Caco-2 (cell line): Measurements from ENCODE around the gene PLEKHN1. TPM values are rescaled to one million over a fixed set of nuclear protein-coding genes. Genes with fewer than 3 reads are reported as not detected.

Experiments used
- BruUV-seq: library from RNA; stranded (reverse); fragments of 400-500 nt; replicated peaks from 2 replicates; lab custom pipeline; 2021; lab: Mats Ljungman, UMichigan
- CTCF ChIA-PET: fragments of 300-600 bp; sonication (Branson Sonifier 250); formaldehyde crosslinking; loops from one replicate; lab custom pipeline; 2022; ENCODE audit warnings: antibody characterized with exemption; lab: Charles Lee
- POLR2A ChIA-PET: fragments of 300-600 bp; sonication (Branson Sonifier 250); formaldehyde crosslinking; loops from one replicate; lab custom pipeline; 2022; ENCODE audit warnings: antibody characterized with exemption; lab: Charles Lee
- DNase-seq, 2 experiments: peaks; one replicate each; pipeline versions ENCODE4 v3.0.0 to v3.0.0-alpha.2; 2020 to 2022
- H3K27me3 ChIP-seq: replicated peaks from 2 replicates; pipeline ENCODE4 v1.6.0; 2011; ENCODE audit warnings: low read length; ENCODE audit not compliant: control insufficient read depth, insufficient read depth
- H3K36me3 ChIP-seq: 2 replicates; pipeline ENCODE4 v1.5.1; 2011; ENCODE audit warnings: low read length; ENCODE audit not compliant: control insufficient read depth, insufficient read depth
- H3K4me1 ChIP-seq: fragments of 250-450 bp; sonication (Bioruptor Pico); 2 replicates; pipeline ENCODE4 v1.5.1; 2020; ENCODE audit warnings: mild to moderate bottlenecking
- H3K4me3 ChIP-seq: 2 replicates; pipeline ENCODE4 v1.5.1; 2011; ENCODE audit warnings: low read depth, mild to moderate bottlenecking, control low read depth, low read length
- H3K9me3 ChIP-seq: fragments of 250-450 bp; sonication (Bioruptor Pico); 2 replicates; pipeline ENCODE4 v1.5.1; 2020; ENCODE audit warnings: mild to moderate bottlenecking, moderate library complexity
- H3K27ac Mint-ChIP-seq: one replicate; pipeline ENCODE4 v1.8.0; 2022; ENCODE audit warnings: mixed read lengths; ENCODE audit not compliant: unreplicated experiment
- H3K27me3 Mint-ChIP-seq: one replicate; pipeline ENCODE4 v1.8.0; 2022; ENCODE audit warnings: mixed read lengths; ENCODE audit not compliant: insufficient read depth, unreplicated experiment
- H3K36me3 Mint-ChIP-seq: one replicate; pipeline ENCODE4 v1.8.0; 2022; ENCODE audit warnings: mild to moderate bottlenecking, mixed read lengths; ENCODE audit not compliant: insufficient read depth, unreplicated experiment
- H3K4me1 Mint-ChIP-seq: one replicate; pipeline ENCODE4 v1.8.0; 2022; ENCODE audit warnings: low read depth, mixed read lengths; ENCODE audit not compliant: unreplicated experiment
- H3K4me3 Mint-ChIP-seq: one replicate; pipeline ENCODE4 v1.8.0; 2022; ENCODE audit warnings: mild to moderate bottlenecking, moderate library complexity, mixed read lengths; ENCODE audit not compliant: unreplicated experiment
- H3K9me3 Mint-ChIP-seq: one replicate; pipeline ENCODE4 v1.8.0; 2022; ENCODE audit warnings: mixed read lengths; ENCODE audit not compliant: unreplicated experiment
- CTCF ChIP-seq, 2 experiments: fragments of 200-600 bp in 1 of 2; IDR thresholded peaks; 1 replicate in 1 of 2; 2 replicates in 1 of 2; pipeline versions ENCODE4 v1.5.1 to v1.8.0; 2011 to 2022; ENCODE audit warnings: antibody characterized with exemption in 1 of 2, control low read depth in 1 of 2, inconsistent platforms in 1 of 2, low read depth in 1 of 2, low read length in 1 of 2, mild to moderate bottlenecking in 1 of 2, moderate library complexity in 1 of 2; ENCODE audit not compliant: insufficient read depth in 1 of 2, severe bottlenecking in 1 of 2, unreplicated experiment in 1 of 2
- intact Hi-C: fragments of 100-400 bp; cut with micrococcal nuclease; formaldehyde crosslinking; loops from one replicate; pipeline ENCODE4 v1.10.0; 2022; ENCODE audit not compliant: unreplicated experiment
- total RNA-seq: library from RNA; stranded (reverse); gene quantifications from 2 replicates; pipeline ENCODE4 v1.2.3, GENCODE V29; 2022

The PLEKHN1 gene
- total RNA-seq, 1 experiment from 2014 or later = 3.1 TPM

- no peak for TF ChIP-seq CTCF (IDR thresholded peaks at IDR 0.05; ENCODE audit: insufficient read depth in 1 of 2, low read depth in 1 of 2, low read length in 1 of 2, severe bottlenecking in 1 of 2, unreplicated experiment in 1 of 2)
- Mint-ChIP-seq H3K4me3 (peak overlapping the region; percentile 67), H3K27me3 (no peaks in the 10 kb centered on the region), H3K27ac (peak overlapping the region; percentile 25), H3K9me3 (no peaks in the 10 kb centered on the region), H3K36me3 (peaks cover 39% of the 10 kb centered on the region), H3K4me1 (peaks cover 13% of the 10 kb centered on the region)
- Histone ChIP-seq H3K9me3 (no peaks in the 10 kb centered on the region), H3K4me3 (no peak overlapping the region), H3K27me3 (no peaks in the 10 kb centered on the region), H3K36me3 (peaks cover 3% of the 10 kb centered on the region; the same call in 1 of the 2 replicates), H3K4me1 (peaks cover 45% of the 10 kb centered on the region)
- no peak for DNase-seq
- BruUV-seq = no TSS peak
- ChIA-PET CTCF (interaction anchor here (0.7 kb wide), 1 partner anchor 85 kb away, joined by 8 read pairs; no protein-coding TSS in a partner anchor), POLR2A (interaction anchor here (1.4 kb wide), 1 partner anchor 16 kb away, joined by 3 read pairs; no protein-coding TSS in a partner anchor)
- intact Hi-C loops = no loop called here
These were observed 56.2 kb downstream of the PLEKHN1 start for GRCh38 chr1:1022302-1023009.

GRCh38 chr1:1023700-1024099 is 57.4 kb downstream of the PLEKHN1 start:
- DNase-seq = no peak
- TF ChIP-seq CTCF (IDR thresholded peaks at IDR 0.05; ENCODE audit: insufficient read depth in 1 of 2, low read depth in 1 of 2, low read length in 1 of 2, severe bottlenecking in 1 of 2, unreplicated experiment in 1 of 2) = no peak

GRCh38 chr1:1024149-1024770 is 58.0 kb downstream of the PLEKHN1 start:
- CTCF ChIA-PET = no interaction called here
- H3K27me3 Mint-ChIP-seq = no peaks in the 10 kb centered on the region
- intact Hi-C loops = no loop called here
- TF ChIP-seq CTCF (IDR thresholded peaks at IDR 0.05; ENCODE audit: insufficient read depth in 1 of 2, low read depth in 1 of 2, low read length in 1 of 2, severe bottlenecking in 1 of 2, unreplicated experiment in 1 of 2) = no peak
- peaks cover 41% of the 10 kb centered on the region for H3K4me1 ChIP-seq
- peaks cover 41% of the 10 kb centered on the region for H3K36me3 Mint-ChIP-seq
- BruUV-seq = no TSS peak
- peaks cover 3% of the 10 kb centered on the region; the same call in 1 of the 2 replicates for H3K36me3 ChIP-seq
- no peaks in the 10 kb centered on the region for H3K27me3 ChIP-seq
- H3K27ac Mint-ChIP-seq = peak overlapping the region; percentile 84
- no peaks in the 10 kb centered on the region for H3K9me3 Mint-ChIP-seq
- DNase-seq = no peak
- H3K4me3 Mint-ChIP-seq = peak overlapping the region; percentile 56
- peaks cover 13% of the 10 kb centered on the region for H3K4me1 Mint-ChIP-seq
- POLR2A ChIA-PET = interaction anchor here (0.8 kb wide), 1 partner anchor 35 kb away, joined by 3 read pairs; no protein-coding TSS in a partner anchor
- no peaks in the 10 kb centered on the region for H3K9me3 ChIP-seq
- H3K4me3 ChIP-seq = no peak overlapping the region

More at GRCh38 chr1:1023700-1024099, 57.4 kb downstream of the PLEKHN1 start:
- POLR2A ChIA-PET = interaction anchor here (1.4 kb wide), 1 partner anchor 17 kb away, joined by 3 read pairs; no protein-coding TSS in a partner anchor
- Histone ChIP-seq H3K36me3 (peaks cover 3% of the 10 kb centered on the region; the same call in 1 of the 2 replicates), H3K27me3 (no peaks in the 10 kb centered on the region), H3K9me3 (no peaks in the 10 kb centered on the region), H3K4me1 (peaks cover 45% of the 10 kb centered on the region), H3K4me3 (no peak overlapping the region)
- H3K4me3 Mint-ChIP-seq = no peak overlapping the region
- peaks cover 13% of the 10 kb centered on the region for H3K4me1 Mint-ChIP-seq
- intact Hi-C loops = no loop called here
- peak overlapping the region; percentile 84 for H3K27ac Mint-ChIP-seq
- H3K27me3 Mint-ChIP-seq = no peaks in the 10 kb centered on the region
- BruUV-seq = no TSS peak
- CTCF ChIA-PET = no interaction called here
- peaks cover 41% of the 10 kb centered on the region for H3K36me3 Mint-ChIP-seq
- no peaks in the 10 kb centered on the region for H3K9me3 Mint-ChIP-seq
